Measurements from ENCODE around the gene LRRTM4. TPM values are rescaled to one million over a fixed set of nuclear protein-coding genes. Genes with fewer than 3 reads are reported as not detected.

LRRTM4 gene
- total RNA-seq, 1 experiment from 2014 or later, result not detected

DNA sequence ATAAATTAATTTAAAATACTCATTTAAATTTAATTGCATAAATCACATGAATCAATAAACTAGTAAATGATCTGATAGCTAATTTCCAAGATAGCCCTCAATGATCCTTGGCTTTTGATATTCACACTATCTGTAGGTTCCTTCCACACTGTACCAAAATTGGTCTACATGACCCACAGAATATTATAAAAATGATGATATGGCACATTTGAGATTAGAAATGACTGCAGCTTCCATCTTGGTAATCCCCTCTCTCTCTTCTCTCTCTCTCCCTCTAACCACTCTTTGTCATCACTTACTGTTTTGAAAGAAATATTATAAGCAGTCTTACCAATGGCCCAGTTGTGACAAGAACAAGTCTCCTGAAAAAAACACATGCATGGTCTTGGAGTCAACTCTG lies 394.8 kb downstream of the LRRTM4 start:
- no TSS peak for BruUV-seq (replicated peaks)
- H3K9me3 Mint-ChIP-seq (ENCODE audit: unreplicated experiment), result no peaks in the 10 kb centered on the region
- intact Hi-C loops (cut with micrococcal nuclease), result no loop called here
- no peak overlapping the region for H3K27ac Mint-ChIP-seq (ENCODE audit: low read depth, unreplicated experiment)
- no peaks in the 10 kb centered on the region for H3K4me1 Mint-ChIP-seq (ENCODE audit: insufficient read depth, unreplicated experiment)
- no peaks in the 10 kb centered on the region for H3K36me3 Mint-ChIP-seq (ENCODE audit: insufficient read depth, unreplicated experiment)
- H3K4me3 Mint-ChIP-seq (ENCODE audit: unreplicated experiment), result no peak overlapping the region
- POLR2A ChIA-PET, result no interaction called here
- CTCF ChIA-PET, result no interaction called here
- H3K27me3 Mint-ChIP-seq (ENCODE audit: insufficient read depth, unreplicated experiment), result peaks cover 34% of the 10 kb centered on the region
- TF ChIP-seq, protein P1, sequence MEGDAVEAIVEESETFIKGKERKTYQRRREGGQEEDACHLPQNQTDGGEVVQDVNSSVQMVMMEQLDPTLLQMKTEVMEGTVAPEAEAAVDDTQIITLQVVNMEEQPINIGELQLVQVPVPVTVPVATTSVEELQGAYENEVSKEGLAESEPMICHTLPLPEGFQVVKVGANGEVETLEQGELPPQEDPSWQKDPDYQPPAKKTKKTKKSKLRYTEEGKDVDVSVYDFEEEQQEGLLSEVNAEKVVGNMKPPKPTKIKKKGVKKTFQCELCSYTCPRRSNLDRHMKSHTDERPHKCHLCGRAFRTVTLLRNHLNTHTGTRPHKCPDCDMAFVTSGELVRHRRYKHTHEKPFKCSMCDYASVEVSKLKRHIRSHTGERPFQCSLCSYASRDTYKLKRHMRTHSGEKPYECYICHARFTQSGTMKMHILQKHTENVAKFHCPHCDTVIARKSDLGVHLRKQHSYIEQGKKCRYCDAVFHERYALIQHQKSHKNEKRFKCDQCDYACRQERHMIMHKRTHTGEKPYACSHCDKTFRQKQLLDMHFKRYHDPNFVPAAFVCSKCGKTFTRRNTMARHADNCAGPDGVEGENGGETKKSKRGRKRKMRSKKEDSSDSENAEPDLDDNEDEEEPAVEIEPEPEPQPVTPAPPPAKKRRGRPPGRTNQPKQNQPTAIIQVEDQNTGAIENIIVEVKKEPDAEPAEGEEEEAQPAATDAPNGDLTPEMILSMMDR (IDR thresholded peaks at IDR 0.05; ENCODE audit: unreplicated experiment), result no peak
- DNase-seq (ENCODE audit: unreplicated experiment), result no peak

DNA sequence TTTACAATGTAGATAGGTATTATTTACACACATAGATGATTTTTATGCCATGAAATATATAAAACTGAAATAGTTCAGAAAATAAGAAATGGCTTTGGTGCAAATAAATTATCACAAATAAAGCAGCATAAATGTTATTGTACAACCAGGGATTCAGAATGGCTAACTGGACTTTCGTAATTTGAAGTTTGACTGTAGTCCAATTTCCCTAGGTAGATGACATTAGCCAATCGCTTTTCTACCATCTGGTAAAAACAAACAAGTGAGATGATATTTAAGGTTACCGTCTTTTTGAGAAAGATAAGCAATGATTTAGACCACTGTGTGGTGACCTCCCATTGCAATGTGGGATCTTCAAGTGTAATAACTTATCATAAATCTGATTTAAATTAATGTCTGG lies 400.7 kb downstream of the LRRTM4 start:
- H3K27me3 Mint-ChIP-seq (ENCODE audit: insufficient read depth, unreplicated experiment), result peaks cover 66% of the 10 kb centered on the region
- H3K27ac Mint-ChIP-seq (ENCODE audit: low read depth, unreplicated experiment), result no peak overlapping the region
- peaks cover 7% of the 10 kb centered on the region for H3K9me3 Mint-ChIP-seq (ENCODE audit: unreplicated experiment)
- ChIA-PET CTCF (no interaction called here), POLR2A (no interaction called here)
- no TSS peak for BruUV-seq (replicated peaks)
- DNase-seq (ENCODE audit: unreplicated experiment), result no peak
- intact Hi-C loops (cut with micrococcal nuclease), result no loop called here
- no peaks in the 10 kb centered on the region for H3K4me1 Mint-ChIP-seq (ENCODE audit: insufficient read depth, unreplicated experiment)
- TF ChIP-seq, protein P1 (IDR thresholded peaks at IDR 0.05; ENCODE audit: unreplicated experiment), result no peak
- no peak overlapping the region for H3K4me3 Mint-ChIP-seq (ENCODE audit: unreplicated experiment)
- H3K36me3 Mint-ChIP-seq (ENCODE audit: insufficient read depth, unreplicated experiment), result no peaks in the 10 kb centered on the region

DNA sequence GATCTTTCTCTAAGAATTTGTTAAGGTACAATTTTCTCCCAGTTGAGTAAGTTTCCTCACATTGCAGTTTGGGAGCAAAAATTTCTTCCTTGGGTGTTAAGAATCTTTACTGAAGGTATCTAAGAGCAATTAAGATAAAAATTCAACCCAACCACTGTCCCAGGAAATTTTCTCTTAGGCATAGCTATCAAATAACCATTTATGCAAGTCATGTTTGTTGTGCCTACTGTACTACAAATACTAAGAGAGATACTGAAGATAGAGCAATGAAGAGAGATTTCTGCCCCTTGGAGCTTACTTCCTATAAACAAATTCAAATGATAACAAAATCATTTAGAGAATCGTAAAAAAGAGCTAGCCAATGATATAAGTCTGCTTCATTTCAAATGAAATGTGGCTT lies 402.8 kb downstream of the LRRTM4 start:
- no peak for DNase-seq (ENCODE audit: unreplicated experiment)
- peaks cover 59% of the 10 kb centered on the region for H3K27me3 Mint-ChIP-seq (ENCODE audit: insufficient read depth, unreplicated experiment)
- H3K4me3 Mint-ChIP-seq (ENCODE audit: unreplicated experiment), result no peak overlapping the region
- peaks cover 7% of the 10 kb centered on the region for H3K9me3 Mint-ChIP-seq (ENCODE audit: unreplicated experiment)
- intact Hi-C loops (cut with micrococcal nuclease), result no loop called here
- H3K4me1 Mint-ChIP-seq (ENCODE audit: insufficient read depth, unreplicated experiment), result no peaks in the 10 kb centered on the region
- TF ChIP-seq, protein P1 (IDR thresholded peaks at IDR 0.05; ENCODE audit: unreplicated experiment), result no peak
- H3K36me3 Mint-ChIP-seq (ENCODE audit: insufficient read depth, unreplicated experiment), result no peaks in the 10 kb centered on the region
- ChIA-PET POLR2A (no interaction called here), CTCF (interaction anchor here (0.5 to 1.0 kb wide), 2 partner anchors 166 to 187 kb away, joined by 3 to 4 read pairs; no protein-coding TSS in a partner anchor)
- no peak overlapping the region for H3K27ac Mint-ChIP-seq (ENCODE audit: low read depth, unreplicated experiment)
- BruUV-seq (replicated peaks), result no TSS peak

DNA sequence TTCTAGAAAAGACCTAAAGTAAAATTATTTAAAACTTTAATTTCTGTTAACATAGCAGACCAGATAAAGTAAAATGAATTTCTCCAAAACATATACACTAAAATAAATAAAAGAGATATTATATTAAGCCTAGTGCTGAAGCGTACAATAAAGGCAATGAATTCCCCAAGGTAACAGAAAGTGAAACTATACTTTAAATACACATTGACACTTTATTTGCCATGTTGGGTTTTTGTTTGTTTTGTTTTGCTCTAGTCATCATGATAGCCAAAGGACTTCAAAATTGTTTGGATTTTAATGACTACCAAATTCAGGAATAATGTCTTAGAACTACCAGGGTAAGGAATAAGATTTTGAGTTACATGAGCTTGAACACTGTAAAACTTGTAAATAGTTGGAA lies 413.3 kb downstream of the LRRTM4 start:
- H3K4me3 Mint-ChIP-seq (ENCODE audit: unreplicated experiment), result no peak overlapping the region
- H3K27ac Mint-ChIP-seq (ENCODE audit: low read depth, unreplicated experiment), result no peak overlapping the region
- DNase-seq (ENCODE audit: unreplicated experiment), result no peak
- no peaks in the 10 kb centered on the region for H3K36me3 Mint-ChIP-seq (ENCODE audit: insufficient read depth, unreplicated experiment)
- BruUV-seq (replicated peaks), result no TSS peak
- peaks cover 35% of the 10 kb centered on the region for H3K27me3 Mint-ChIP-seq (ENCODE audit: insufficient read depth, unreplicated experiment)
- no peaks in the 10 kb centered on the region for H3K4me1 Mint-ChIP-seq (ENCODE audit: insufficient read depth, unreplicated experiment)
- ChIA-PET CTCF (no interaction called here), POLR2A (no interaction called here)
- H3K9me3 Mint-ChIP-seq (ENCODE audit: unreplicated experiment), result no peaks in the 10 kb centered on the region
- TF ChIP-seq, protein P1 (IDR thresholded peaks at IDR 0.05; ENCODE audit: unreplicated experiment), result no peak
- intact Hi-C loops (cut with micrococcal nuclease), result no loop called here
